CD14-positive monocyte (primary cell): Measurements from ENCODE around the gene GALNT18. TPM values are rescaled to one million over a fixed set of nuclear protein-coding genes. Genes with fewer than 3 reads are reported as not detected.

Experiments
- DNase-seq, 3 donors: peaks; one replicate each; pipeline ENCODE4 v3.0.0-alpha.2; 2011 to 2022
- H2AFZ ChIP-seq: 2 replicates; pipeline ENCODE4 v1.6.0; 2012; ENCODE audit warnings: mild to moderate bottlenecking, low read depth, low read length, inconsistent platforms; ENCODE audit not compliant: insufficient read depth, poor library complexity, severe bottlenecking
- H3K27ac ChIP-seq, 2 donors: 1 replicate in 1 of 2; 2 replicates in 1 of 2; pipeline ENCODE4 v1.5.1; 2012 to 2013; ENCODE audit warnings: low read length in 2 of 2, control low read depth in 1 of 2, inconsistent platforms in 1 of 2, low read depth in 1 of 2, mild to moderate bottlenecking in 1 of 2
- H3K27me3 ChIP-seq, 2 donors: one replicate each; pipeline versions ENCODE4 v1.6.0 to v1.6.1; 2011 to 2013; ENCODE audit warnings: low read length in 2 of 2; ENCODE audit not compliant: control insufficient read depth in 2 of 2, insufficient read depth in 2 of 2
- H3K36me3 ChIP-seq, 2 donors: replicated peaks in 1 of 2; 1 replicate in 1 of 2; 2 replicates in 1 of 2; pipeline versions ENCODE4 v1.5.1 to v1.6.1; 2012 to 2013; ENCODE audit warnings: low read length in 2 of 2, control low read depth in 1 of 2, inconsistent platforms in 1 of 2, mild to moderate bottlenecking in 1 of 2; ENCODE audit not compliant: insufficient read depth in 2 of 2, control insufficient read depth in 1 of 2
- H3K4me1 ChIP-seq, 2 donors: 1 replicate in 1 of 2; 2 replicates in 1 of 2; pipeline versions ENCODE4 v1.5.1 to v1.6.1; 2012 to 2013; ENCODE audit warnings: low read length in 2 of 2, control low read depth in 1 of 2, inconsistent platforms in 1 of 2, mild to moderate bottlenecking in 1 of 2, moderate library complexity in 1 of 2; ENCODE audit not compliant: insufficient read depth in 2 of 2, control insufficient read depth in 1 of 2
- H3K4me2 ChIP-seq: replicated peaks from 2 replicates; pipeline ENCODE3; 2012; ENCODE audit warnings: low read length, moderate library complexity, mild to moderate bottlenecking; ENCODE audit not compliant: poor library complexity, severe bottlenecking; ENCODE audit errors: extremely low read depth
- H3K4me3 ChIP-seq, 3 experiments: fragments of 200-600 bp in 1 of 3; sonication (generic) in 1 of 3; replicated peaks in 1 of 3; 1 replicate in 2 of 3; 2 replicates in 1 of 3; pipeline ENCODE4 v1.5.1; 2011 to 2013; ENCODE audit warnings: low read length in 3 of 3, mild to moderate bottlenecking in 3 of 3, control low read depth in 2 of 3, low read depth in 2 of 3, inconsistent platforms in 1 of 3, moderate library complexity in 1 of 3
- H3K79me2 ChIP-seq: 2 replicates; pipeline ENCODE4 v1.6.0; 2012; ENCODE audit warnings: mild to moderate bottlenecking, control low read depth, inconsistent platforms, low read length, moderate library complexity; ENCODE audit not compliant: insufficient read depth
- H3K9ac ChIP-seq: 2 replicates; pipeline ENCODE4 v1.6.0; 2017; ENCODE audit warnings: low read length, mild to moderate bottlenecking; ENCODE audit not compliant: insufficient read depth, poor library complexity, severe bottlenecking
- H3K9me3 ChIP-seq, 2 donors: replicated peaks in 1 of 2; 1 replicate in 1 of 2; 2 replicates in 1 of 2; pipeline versions ENCODE4 v1.5.1 to v1.6.1; 2012 to 2013; ENCODE audit warnings: low read length in 2 of 2, control low read depth in 1 of 2; ENCODE audit not compliant: control insufficient read depth in 1 of 2, insufficient read depth in 1 of 2
- H4K20me1 ChIP-seq: 2 replicates; pipeline ENCODE4 v1.6.0; 2012; ENCODE audit warnings: mild to moderate bottlenecking, low read length, control low read depth, moderate library complexity; ENCODE audit not compliant: insufficient read depth
- H3K27ac Mint-ChIP-seq, 7 donors: one replicate each; pipeline ENCODE4 v1.8.0; 2020; ENCODE audit warnings: mild to moderate bottlenecking in 7 of 7, mixed read lengths in 7 of 7, moderate library complexity in 6 of 7, inconsistent platforms in 2 of 7
- H3K27me3 Mint-ChIP-seq, 3 donors: one replicate each; pipeline ENCODE4 v1.8.0; 2021 to 2022; ENCODE audit warnings: low read depth in 3 of 3, mild to moderate bottlenecking in 3 of 3, mixed read lengths in 3 of 3, moderate library complexity in 3 of 3, inconsistent platforms in 1 of 3
- H3K36me3 Mint-ChIP-seq, 2 donors: one replicate each; pipeline ENCODE4 v1.8.0; 2020; ENCODE audit warnings: mixed read lengths in 2 of 2, inconsistent platforms in 1 of 2, mild to moderate bottlenecking in 1 of 2
- H3K4me1 Mint-ChIP-seq: one replicate; pipeline ENCODE4 v1.8.0; 2020; ENCODE audit warnings: mild to moderate bottlenecking, mixed read lengths
- H3K4me3 Mint-ChIP-seq, 2 donors: one replicate each; pipeline ENCODE4 v1.8.0; 2020; ENCODE audit warnings: mild to moderate bottlenecking in 2 of 2, mixed read lengths in 2 of 2, moderate library complexity in 1 of 2
- H3K9me3 Mint-ChIP-seq, 7 donors: one replicate each; pipeline ENCODE4 v1.8.0; 2020 to 2022; ENCODE audit warnings: mixed read lengths in 7 of 7, mild to moderate bottlenecking in 6 of 7, moderate library complexity in 6 of 7, inconsistent platforms in 2 of 7
- CTCF ChIP-seq: fragments of 200-600 bp; IDR thresholded peaks from one replicate; pipeline ENCODE4 v1.8.0; 2022; ENCODE audit warnings: antibody characterized with exemption, mild to moderate bottlenecking
- WGBS: methylation state at CpG from one replicate; pipeline ENCODE4 v1.1.5; 2013; ENCODE audit warnings: missing lambda C conversion rate; ENCODE audit not compliant: insufficient coverage; 5-methylcytosine and 5-hydroxymethylcytosine counted together
- intact Hi-C, 2 donors: fragments of 100-400 bp; cut with micrococcal nuclease; formaldehyde crosslinking; loops; one replicate each; pipeline versions ENCODE4 v1.15.0 to v1.15.1; 2023
- polyA plus RNA-seq, 3 donors: library from polyadenylated mRNA; depleted of rRNA in 1 of 3; unstranded in 2 of 3; stranded (reverse) in 1 of 3; fragments of 300-500 nt in 2 of 3; fragments of >200 nt in 1 of 3; fragmentation: Illumina TruSeq in 2 of 3; gene quantifications; 1 replicate in 2 of 3; 2 replicates in 1 of 3; pipeline ENCODE4 v1.2.3, GENCODE V29; 2012 to 2021

Gene GALNT18
- polyA plus RNA-seq, 3 donors: not detected

GRCh38 chr11:11636671-11637070 is 14.9 kb upstream of the GALNT18 start:
- H3K79me2 ChIP-seq: no peaks in the 10 kb centered on the region
- TF ChIP-seq CTCF: no peak

GRCh38 chr11:11635443-11635842 is 13.6 kb upstream of the GALNT18 start:
- H3K4me3 ChIP-seq: no peak overlapping the region
- H3K36me3 Mint-ChIP-seq: no peaks in the 10 kb centered on the region
- no peaks in the 10 kb centered on the region for H3K4me1 ChIP-seq
- no peak overlapping the region for H2AFZ ChIP-seq
- H3K9ac ChIP-seq: no peak overlapping the region
- no peak overlapping the region for H3K4me2 ChIP-seq
- no peak overlapping the region for H3K4me3 Mint-ChIP-seq
- no peaks in the 10 kb centered on the region for H3K36me3 ChIP-seq
- no peaks in the 10 kb centered on the region for H4K20me1 ChIP-seq
- no peak overlapping the region for H3K27ac Mint-ChIP-seq
- no peak for TF ChIP-seq CTCF
- no peaks in the 10 kb centered on the region for H3K79me2 ChIP-seq
- no peaks in the 10 kb centered on the region for H3K4me1 Mint-ChIP-seq
- H3K27ac ChIP-seq: no peak overlapping the region
- DNase-seq: no peak
- intact Hi-C loops: no loop called here
- H3K9me3 Mint-ChIP-seq: peaks cover 0 to 2% (median 0%) of the 10 kb centered on the region in 7 donors
- H3K9me3 ChIP-seq: no peaks in the 10 kb centered on the region
- no peaks in the 10 kb centered on the region for H3K27me3 ChIP-seq
- H3K27me3 Mint-ChIP-seq: peaks cover 0 to 5% (median 2%) of the 10 kb centered on the region in 3 donors
- 100% methylated on average over 1 of the region's 5 CpGs for WGBS

More at GRCh38 chr11:11636671-11637070, 14.9 kb upstream of the GALNT18 start:
- Histone ChIP-seq H4K20me1 (no peaks in the 10 kb centered on the region), H3K4me2 (no peak overlapping the region), H3K36me3 (no peaks in the 10 kb centered on the region), H3K4me3 (no peak overlapping the region), H3K27ac (no peak overlapping the region), H2AFZ (no peak overlapping the region), H3K9me3 (no peaks in the 10 kb centered on the region), H3K27me3 (no peaks in the 10 kb centered on the region), H3K4me1 (no peaks in the 10 kb centered on the region), H3K9ac (no peak overlapping the region)
- H3K4me3 Mint-ChIP-seq: no peak overlapping the region
- H3K27me3 Mint-ChIP-seq: peaks cover 1 to 4% (median 3%) of the 10 kb centered on the region in 3 donors
- no peaks in the 10 kb centered on the region for H3K36me3 Mint-ChIP-seq
- WGBS: 57% methylated on average over 1 of the region's 3 CpGs
- H3K9me3 Mint-ChIP-seq: peaks cover 0 to 2% (median 0%) of the 10 kb centered on the region in 7 donors
- H3K27ac Mint-ChIP-seq: no peak overlapping the region
- intact Hi-C loops: no loop called here
- no peak for DNase-seq
- H3K4me1 Mint-ChIP-seq: no peaks in the 10 kb centered on the region
